COLO668 (cell line): ENCODE data around the gene GMCL2.
A peak's percentile ranks its signal among the peaks of the same experiment; 100 is the strongest.
"Not testable (repeated sequence)": the region's sequence is repeated elsewhere in the genome, so short reads cannot be mapped to it uniquely, and the experiment has no call there.

ENCODE experiments used
- DNase-seq: peaks from one replicate; lab custom pipeline; 2025; ENCODE audit not compliant: unreplicated experiment; lab: John Stamatoyannopoulos, UW

GMCL2 gene

GRCh38 chr5:178187014-178187413 is at the start of gene GMCL2:
GMCL2 (minus strand) TSS chr5:178187371; CDS start chr5:178187299, 72 bp downstream.
- DNase-seq: no peak

DNA sequence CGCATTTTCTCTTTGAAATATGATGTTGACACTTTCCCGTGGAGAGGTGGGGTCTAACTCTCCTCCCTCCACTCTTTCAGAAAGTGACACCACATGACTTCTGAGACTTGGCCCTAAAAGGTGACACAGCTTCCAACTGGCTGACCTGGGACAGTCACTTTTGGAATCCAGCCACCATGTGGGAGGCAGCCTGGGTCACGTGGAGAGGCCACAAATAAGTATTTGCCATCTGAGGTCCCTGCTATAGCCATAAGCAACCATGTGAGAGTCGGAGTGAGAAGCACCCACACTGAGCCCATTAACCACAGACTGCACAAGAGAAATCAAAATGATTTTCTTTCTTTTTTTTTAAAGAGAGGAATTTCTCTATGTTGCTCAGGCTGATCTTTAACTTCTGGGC is 49.5 kb upstream of the GMCL2 start:
- DNase-seq: no peak

DNA sequence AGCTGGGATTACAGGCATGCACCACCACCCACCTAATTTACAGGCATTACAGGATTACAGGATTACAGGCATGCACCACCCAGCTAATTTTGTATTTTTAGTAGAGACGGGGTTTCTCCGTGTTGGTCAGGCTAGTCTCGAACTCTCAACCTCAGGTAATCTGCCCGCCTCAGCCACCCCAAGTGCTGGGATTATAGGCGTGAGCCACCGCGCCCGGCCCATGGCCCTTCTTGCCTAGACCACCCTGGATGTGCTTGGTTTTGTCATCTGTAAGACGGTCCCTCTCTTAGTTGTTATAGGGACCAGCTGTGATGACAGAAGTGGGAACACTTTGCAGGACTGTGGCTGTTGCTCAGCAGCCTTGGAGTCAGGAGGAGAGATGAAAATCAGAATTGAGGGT is 49.0 kb upstream of the GMCL2 start:
- no peak for DNase-seq

DNA sequence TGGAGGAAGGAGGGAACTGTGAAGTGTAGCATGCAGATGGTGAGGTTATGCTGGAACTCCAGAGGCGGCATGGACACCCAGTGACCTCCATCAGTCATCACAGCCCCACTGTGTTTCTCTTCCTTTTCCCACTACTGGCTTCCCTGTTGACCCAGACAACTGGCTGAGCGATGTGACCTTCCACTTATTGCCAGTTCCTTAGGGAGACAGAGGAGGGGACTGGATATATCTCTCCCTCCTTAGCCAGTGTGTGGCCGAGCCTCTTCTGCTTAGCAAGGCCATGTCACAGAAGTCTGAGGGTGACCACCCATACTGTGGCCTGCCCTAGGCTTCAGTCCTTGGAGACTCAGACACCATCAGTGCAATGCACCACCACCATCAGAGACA is 48.4 kb upstream of the GMCL2 start:
- no peak for DNase-seq

DNA sequence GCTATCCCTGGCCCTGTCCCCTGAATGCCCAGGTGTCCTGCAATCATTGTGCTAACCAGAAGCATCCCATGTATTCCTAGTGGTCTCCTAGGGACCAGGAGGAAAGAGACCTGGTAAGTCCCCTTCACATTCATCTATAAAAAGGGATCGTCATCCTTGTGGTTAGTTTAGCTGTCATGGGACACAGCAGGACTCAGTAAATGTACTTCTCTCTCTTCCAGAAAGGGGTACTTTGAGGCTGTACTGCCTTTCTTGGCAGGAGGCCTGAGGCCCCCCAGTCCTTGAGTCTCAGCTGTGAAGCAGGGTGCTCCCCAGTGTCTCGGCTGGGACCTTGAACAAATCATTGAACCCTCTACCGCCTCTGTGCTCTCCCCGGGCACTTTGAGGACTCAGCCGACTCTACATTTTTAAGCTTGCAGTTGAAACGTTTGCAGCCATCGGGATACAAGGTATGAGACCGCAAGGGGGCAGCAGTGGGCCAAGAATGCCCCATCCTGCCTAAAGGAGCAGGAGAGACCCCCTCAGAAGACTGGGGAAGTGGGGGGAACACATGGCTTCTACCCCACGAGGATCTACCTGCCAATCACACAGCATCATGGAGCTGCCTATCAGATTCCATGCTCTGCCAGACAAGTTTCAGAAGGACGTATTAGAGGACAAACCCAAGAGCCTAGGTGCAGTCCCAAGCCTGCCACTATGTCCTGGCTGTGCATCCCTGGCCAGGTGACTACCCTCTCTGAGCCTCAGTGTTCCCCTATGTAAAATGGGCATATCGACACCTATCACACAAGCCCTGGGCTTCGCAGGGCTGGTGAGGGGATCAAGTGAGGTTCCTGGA is 47.8 kb upstream of the GMCL2 start:
- peak; percentile 42 for DNase-seq

GRCh38 chr5:178234121-178234749 is 47.1 kb upstream of the GMCL2 start:
- no peak for DNase-seq

GRCh38 chr5:178232920-178233429 is 45.8 kb upstream of the GMCL2 start:
- no peak for DNase-seq

GRCh38 chr5:178232124-178232919 is 45.2 kb upstream of the GMCL2 start, which contains the start of gene PHYKPL:
PHYKPL (minus strand) TSS chr5:178232802; CDS start chr5:178232550, 252 bp downstream.
- peak; percentile 83 for DNase-seq

DNA sequence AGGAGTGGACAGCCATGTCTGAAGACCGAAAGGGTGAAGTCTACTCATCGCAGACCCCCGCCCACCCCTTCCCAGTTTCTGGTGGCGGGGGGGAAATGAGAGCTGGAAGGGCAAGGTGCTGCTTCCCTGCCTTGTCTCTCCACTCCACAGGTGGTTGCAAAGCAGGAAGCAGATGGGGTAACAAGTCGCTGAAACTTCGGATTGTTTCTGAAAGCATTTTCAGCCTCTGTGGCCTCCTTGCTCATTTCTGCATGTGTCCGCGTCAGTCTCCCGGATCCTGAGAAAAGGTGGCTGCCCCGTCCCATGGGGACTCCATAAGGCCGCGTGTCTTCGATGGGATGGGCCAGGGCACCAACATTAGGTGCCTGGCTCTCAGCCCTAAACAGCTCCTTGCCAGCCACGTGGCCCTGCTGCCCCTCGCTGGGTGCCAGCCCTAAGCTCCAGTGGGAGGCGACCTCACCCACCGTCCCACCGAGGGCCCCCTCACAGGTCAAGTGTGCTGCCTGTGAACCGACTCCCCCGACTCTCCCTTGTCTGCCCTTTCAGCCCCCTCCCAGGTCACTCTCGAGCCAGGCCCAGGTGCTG is 44.5 kb upstream of the GMCL2 start:
- DNase-seq: no peak

GRCh38 chr5:178230879-178231538 is 43.8 kb upstream of the GMCL2 start:
- DNase-seq: no peak

GRCh38 chr5:178229861-178230260 is 42.7 kb upstream of the GMCL2 start:
- no peak for DNase-seq

DNA sequence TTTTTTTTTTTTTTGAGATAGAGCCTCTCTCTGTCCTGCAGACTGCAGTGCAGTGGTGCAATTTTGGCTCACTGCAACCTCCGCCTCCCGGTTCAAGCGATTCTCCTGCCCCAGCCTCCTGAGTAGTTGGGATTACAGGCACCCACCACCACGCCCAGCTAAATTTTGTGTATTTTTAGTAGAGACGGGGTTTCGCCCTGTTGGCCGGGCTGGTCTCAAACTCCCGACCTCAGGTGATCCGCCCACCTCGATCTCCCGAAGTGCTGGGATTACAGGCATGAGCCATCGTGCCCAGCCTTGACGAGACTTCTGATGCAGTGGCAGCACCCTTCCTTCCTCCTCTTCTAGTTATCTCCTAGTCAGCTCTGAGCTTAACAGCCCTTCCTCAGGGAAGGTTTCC is 41.9 kb upstream of the GMCL2 start:
- not testable (repeated sequence) for DNase-seq

- DNase-seq: no peak
Measured at GRCh38 chr5:178228609-178229008, 41.4 kb upstream of the GMCL2 start.

DNA sequence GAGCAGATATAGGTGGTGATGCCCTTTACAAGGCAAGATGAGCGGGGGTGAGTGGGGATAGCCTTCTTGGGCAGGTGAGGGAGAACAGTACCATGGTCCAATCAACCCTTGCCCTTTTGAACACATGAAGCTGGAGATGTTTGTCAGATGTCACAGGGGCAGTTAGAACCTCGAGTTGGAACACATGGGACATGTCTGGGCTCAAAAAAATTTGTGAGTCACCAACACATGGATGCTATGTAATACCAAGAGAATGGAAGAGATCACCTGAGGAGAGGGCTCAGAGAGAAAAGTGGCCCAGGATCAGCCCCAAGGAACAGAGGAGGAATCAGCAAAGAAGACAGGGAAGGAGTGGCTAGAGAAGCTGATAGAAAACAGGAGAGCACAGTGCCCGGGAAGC is 40.8 kb upstream of the GMCL2 start:
- no peak for DNase-seq

DNA sequence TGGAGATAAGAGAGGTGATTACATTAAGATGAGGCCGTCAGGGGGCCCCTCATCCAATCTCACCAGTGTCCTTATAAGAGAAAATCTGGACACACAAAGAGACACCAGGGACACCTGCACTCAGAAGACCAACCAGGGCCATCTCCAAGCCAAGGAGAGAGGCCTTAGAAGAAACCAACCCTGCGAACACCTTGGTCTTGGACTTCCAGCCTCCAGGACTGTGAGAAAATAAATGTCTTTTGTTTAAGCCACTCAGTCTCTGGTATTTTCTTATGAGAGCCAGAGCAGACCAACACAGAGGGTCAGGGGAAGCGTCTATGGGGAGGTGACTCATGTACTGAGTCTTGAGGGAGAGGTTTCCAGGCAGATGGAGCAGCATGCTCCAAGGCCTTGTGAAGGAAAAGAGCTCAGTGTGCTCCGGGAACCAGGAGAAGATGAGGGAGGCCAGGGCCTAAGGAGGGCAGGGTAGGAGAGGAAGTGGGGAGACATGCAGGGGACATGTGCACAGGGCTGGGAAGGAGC is 40.0 kb upstream of the GMCL2 start:
- no peak for DNase-seq

DNA sequence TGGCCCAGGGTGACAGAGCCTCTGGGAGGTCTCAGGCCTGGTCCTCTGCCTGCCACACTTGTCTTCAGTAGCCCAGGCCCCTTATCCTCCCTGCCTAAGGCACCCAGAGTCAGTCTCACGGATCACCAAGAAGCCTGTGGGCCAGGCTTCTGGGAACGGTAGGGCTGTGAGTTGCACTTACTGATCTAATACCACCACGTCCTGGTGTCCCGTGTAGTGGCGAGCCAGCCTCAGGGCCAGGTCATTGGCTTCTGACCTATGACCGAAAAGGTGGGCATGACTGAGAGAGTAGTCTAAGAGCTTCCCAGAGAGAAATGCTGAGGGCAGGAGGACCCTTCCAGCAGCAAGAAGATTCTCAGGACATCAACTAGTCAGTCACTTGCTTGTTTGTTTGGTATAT is 38.0 kb upstream of the GMCL2 start:
- no peak for DNase-seq

- DNase-seq: no peak
Measured at GRCh38 chr5:178224403-178224802, 37.2 kb upstream of the GMCL2 start.

- no peak for DNase-seq
Measured at GRCh38 chr5:178223828-178224335, 36.7 kb upstream of the GMCL2 start.

DNA sequence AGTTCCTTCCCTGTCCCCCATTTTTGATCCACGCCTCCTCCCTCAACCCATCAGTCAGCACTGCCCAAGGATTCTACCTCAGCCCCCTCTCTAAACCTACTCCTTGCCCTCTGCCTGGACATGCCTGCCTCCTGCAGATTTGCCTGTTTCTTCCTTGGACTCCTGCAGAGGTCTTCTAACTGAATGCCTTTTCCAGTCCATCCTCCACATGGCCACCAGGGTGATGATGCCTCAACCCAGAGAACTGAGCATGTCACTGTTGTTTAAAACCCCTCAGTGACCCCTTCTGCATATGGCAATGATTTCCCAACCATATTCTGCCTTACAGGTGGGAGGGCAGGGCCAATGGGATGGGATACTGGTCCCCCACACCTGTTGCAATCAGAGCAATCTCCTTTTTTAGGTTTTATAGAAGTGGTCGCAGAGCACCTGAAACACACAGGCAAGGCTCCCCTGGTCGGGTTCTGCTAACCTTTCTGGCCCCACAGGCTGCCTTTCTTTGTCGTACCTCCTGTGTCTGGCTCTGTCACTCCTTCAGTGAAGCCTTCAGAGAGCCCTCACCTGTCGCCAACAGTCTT is 36.1 kb upstream of the GMCL2 start:
- no peak for DNase-seq

- no peak for DNase-seq
Measured at GRCh38 chr5:178222292-178222691, 35.1 kb upstream of the GMCL2 start.
